H1 (cell line): ENCODE results near the gene RERE. TPM values are rescaled to one million over a fixed set of nuclear protein-coding genes. Genes with fewer than 3 reads are reported as not detected.

ENCODE experiments used
- CTCF ChIA-PET: fragments of 300-600 bp; sonication (Branson Sonifier 250); formaldehyde crosslinking; loops from one replicate; lab custom pipeline; 2021; ENCODE audit not compliant: partially characterized antibody; lab: Charles Lee
- POLR2A ChIA-PET: fragments of 300-600 bp; sonication (Branson Sonifier 250); formaldehyde crosslinking; loops from one replicate; lab custom pipeline; 2021; ENCODE audit warnings: inconsistent platforms; ENCODE audit not compliant: partially characterized antibody; lab: Charles Lee
- DNase-seq, 2 experiments: peaks; one replicate each; pipeline versions ENCODE4 v3.0.0 to v3.0.0-alpha.2; 2010 to 2022; ENCODE audit warnings: low spot score in 2 of 2, low read depth in 1 of 2, mixed read lengths in 1 of 2
- FAIRE-seq: peaks from 2 replicates; lab custom pipeline; 2011; peaks lifted over from hg19 to GRCh38; lab: Jason Lieb, UNC
- H2AFZ ChIP-seq: 2 replicates; pipeline ENCODE4 v1.8.1; 2012; ENCODE audit warnings: low read length, inconsistent platforms
- H2AK5ac ChIP-seq: 2 replicates; pipeline ENCODE4 v1.6.1; 2013; ENCODE audit warnings: low read depth, low read length
- H2BK120ac ChIP-seq: replicated peaks from 2 replicates; pipeline ENCODE3; 2013; ENCODE audit warnings: low read depth, low read length, inconsistent platforms
- H2BK12ac ChIP-seq: 2 replicates; pipeline ENCODE4 v1.6.1; 2013; ENCODE audit warnings: low read depth, low read length
- H2BK15ac ChIP-seq: 2 replicates; pipeline ENCODE4 v1.6.1; 2013; ENCODE audit warnings: low read length
- H2BK20ac ChIP-seq: 2 replicates; pipeline ENCODE4 v1.6.1; 2013; ENCODE audit warnings: low read length
- H2BK5ac ChIP-seq: 2 replicates; pipeline ENCODE4 v1.6.1; 2013; ENCODE audit warnings: low read depth, low read length
- H3K14ac ChIP-seq: 2 replicates; pipeline ENCODE4 v1.6.1; 2013; ENCODE audit warnings: inconsistent platforms; ENCODE audit not compliant: insufficient read length
- H3K18ac ChIP-seq: 2 replicates; pipeline ENCODE4 v1.6.1; 2013; ENCODE audit warnings: low read length; ENCODE audit errors: extremely low read depth
- H3K23ac ChIP-seq: 2 replicates; pipeline ENCODE4 v1.6.1; 2013; ENCODE audit warnings: inconsistent platforms; ENCODE audit not compliant: insufficient read length
- H3K23me2 ChIP-seq: 2 replicates; pipeline ENCODE4 v1.6.1; 2013; ENCODE audit warnings: low read depth, low read length
- H3K27ac ChIP-seq: 2 replicates; pipeline ENCODE4 v1.6.1; 2011; ENCODE audit warnings: low read depth, low read length, inconsistent platforms
- H3K27me3 ChIP-seq, 4 experiments: replicated peaks in 1 of 4; 1 replicate in 1 of 4; 2 replicates in 3 of 4; pipeline versions ENCODE4 v1.6.1 to v1.8.1; 2011 to 2013; ENCODE audit warnings: low read length in 3 of 4, mild to moderate bottlenecking in 3 of 4, inconsistent platforms in 2 of 4, mixed read lengths in 2 of 4, moderate library complexity in 1 of 4; ENCODE audit not compliant: control insufficient read depth in 3 of 4, insufficient read depth in 3 of 4; ENCODE audit errors: extremely low read depth in 1 of 4
- H3K36me3 ChIP-seq, 4 experiments: 2 replicates each; pipeline versions ENCODE4 v1.6.1 to v1.8.1; 2011 to 2013; ENCODE audit warnings: mild to moderate bottlenecking in 4 of 4, low read length in 3 of 4, moderate library complexity in 2 of 4, control low read depth in 1 of 4, inconsistent platforms in 1 of 4; ENCODE audit not compliant: insufficient read depth in 4 of 4, control insufficient read depth in 2 of 4
- H3K4ac ChIP-seq: replicated peaks from 2 replicates; pipeline ENCODE3; 2013; ENCODE audit warnings: low read length, low read depth, mixed read lengths, inconsistent platforms; ENCODE audit not compliant: insufficient read length
- H3K4me1 ChIP-seq, 4 experiments: replicated peaks in 1 of 4; 1 replicate in 1 of 4; 2 replicates in 3 of 4; pipeline versions ENCODE4 v1.6.1 to v1.8.1; 2011 to 2013; ENCODE audit warnings: low read length in 3 of 4, inconsistent platforms in 2 of 4, mixed read lengths in 1 of 4; ENCODE audit not compliant: insufficient read depth in 4 of 4, control insufficient read depth in 3 of 4
- H3K4me2 ChIP-seq, 2 experiments: 2 replicates each; pipeline versions ENCODE4 v1.6.1 to v1.8.1; 2011 to 2013; ENCODE audit warnings: low read depth in 2 of 2, low read length in 2 of 2, control low read depth in 1 of 2, inconsistent platforms in 1 of 2, mild to moderate bottlenecking in 1 of 2; ENCODE audit not compliant: insufficient read depth in 1 of 2
- H3K4me3 ChIP-seq, 4 experiments: fragments of 200-600, 300-600 bp in 1 of 4; sonication (generic), shearing (Covaris generic), sonication (Bioruptor Twin) in 1 of 4; 2 replicates each; pipeline versions ENCODE4 v1.5.1 to v1.8.1; 2011 to 2016; ENCODE audit warnings: low read length in 4 of 4, low read depth in 3 of 4, control low read depth in 2 of 4, inconsistent platforms in 2 of 4, mild to moderate bottlenecking in 2 of 4, mixed read lengths in 1 of 4, moderate library complexity in 1 of 4; ENCODE audit not compliant: insufficient read depth in 2 of 4; ENCODE audit errors: extremely low read depth in 1 of 4
- H3K56ac ChIP-seq: replicated peaks from 2 replicates; pipeline ENCODE3; 2013; ENCODE audit warnings: low read depth, mild to moderate bottlenecking, mixed read lengths, low read length, inconsistent platforms; ENCODE audit not compliant: insufficient read length
- H3K79me1 ChIP-seq: 2 replicates; pipeline ENCODE4 v1.6.1; 2013; ENCODE audit warnings: low read depth, low read length, control low read depth
- H3K79me2 ChIP-seq, 2 experiments: 2 replicates each; pipeline versions ENCODE4 v1.6.1 to v1.8.1; 2012 to 2013; ENCODE audit warnings: low read length in 2 of 2, mild to moderate bottlenecking in 2 of 2, inconsistent platforms in 1 of 2; ENCODE audit not compliant: insufficient read depth in 2 of 2, control insufficient read depth in 1 of 2
- H3K9ac ChIP-seq, 4 experiments: replicated peaks in 1 of 4; 1 replicate in 1 of 4; 2 replicates in 3 of 4; pipeline versions ENCODE4 v1.6.1 to v1.8.1; 2011 to 2013; ENCODE audit warnings: low read depth in 3 of 4, low read length in 3 of 4, control low read depth in 2 of 4, mild to moderate bottlenecking in 2 of 4, moderate library complexity in 2 of 4, inconsistent platforms in 1 of 4; ENCODE audit errors: extremely low read depth in 1 of 4
- H3K9me3 ChIP-seq, 2 experiments: 2 replicates each; pipeline versions ENCODE4 v1.6.1 to v1.8.1; 2012 to 2013; ENCODE audit warnings: mild to moderate bottlenecking in 2 of 2, moderate library complexity in 2 of 2, control low read depth in 1 of 2, inconsistent platforms in 1 of 2, low read depth in 1 of 2, low read length in 1 of 2, mixed read lengths in 1 of 2; ENCODE audit not compliant: insufficient read depth in 2 of 2
- H4K20me1 ChIP-seq, 2 experiments: replicated peaks in 1 of 2; 2 replicates each; pipeline versions ENCODE3 to v1.8.1; 2011 to 2013; ENCODE audit warnings: inconsistent platforms in 2 of 2, low read length in 2 of 2, mild to moderate bottlenecking in 1 of 2; ENCODE audit not compliant: insufficient read depth in 2 of 2, control insufficient read depth in 1 of 2
- H4K5ac ChIP-seq: 2 replicates; pipeline ENCODE4 v1.6.1; 2013; ENCODE audit warnings: low read length, low read depth, mixed read lengths, inconsistent platforms; ENCODE audit not compliant: insufficient read length
- H4K8ac ChIP-seq: 2 replicates; pipeline ENCODE4 v1.8.0; 2013; ENCODE audit warnings: mild to moderate bottlenecking, moderate library complexity, low read length, inconsistent platforms; ENCODE audit not compliant: insufficient read depth; ENCODE audit errors: extremely low read depth
- H4K91ac ChIP-seq: replicated peaks from 2 replicates; pipeline ENCODE3; 2013; ENCODE audit warnings: low read length, mixed read lengths, inconsistent platforms; ENCODE audit not compliant: insufficient read length
- MAX ChIP-seq: IDR thresholded peaks from 2 replicates; pipeline ENCODE4 v1.6.1; 2012; ENCODE audit warnings: inconsistent platforms
- TAF1 ChIP-seq: IDR thresholded peaks from 2 replicates; pipeline ENCODE4 v1.6.1; 2011; ENCODE audit warnings: mild to moderate bottlenecking, low read depth, low read length
- WGBS, 2 experiments: shearing (Covaris generic) in 1 of 2; methylation state at CpG; one replicate each; pipeline versions ENCODE4 v1.1.6 to v1.1.7; 2013 to 2015; ENCODE audit warnings: low lambda C conversion rate in 2 of 2, mixed read lengths in 2 of 2, inconsistent platforms in 1 of 2, low coverage in 1 of 2, missing lambda C conversion rate in 1 of 2; ENCODE audit not compliant: insufficient replicate concordance in 2 of 2, insufficient coverage in 1 of 2, insufficient read length in 1 of 2; ENCODE audit errors: extremely low coverage in 1 of 2, missing lambda C conversion rate in 1 of 2; 5-methylcytosine and 5-hydroxymethylcytosine counted together
- polyA plus RNA-seq, 7 experiments: library from polyadenylated mRNA; depleted of rRNA in 3 of 7; stranded (reverse) in 5 of 7; unstranded in 2 of 7; fragments of >200 nt in 5 of 7; fragments of 200-250 nt in 2 of 7; gene quantifications; 1 replicate in 5 of 7; 2 replicates in 1 of 7; 4 replicates in 1 of 7; pipeline versions ENCODE4 v1.2.1 to v1.2.3, GENCODE V29; 2011 to 2013; ENCODE audit warnings: missing spikeins in 2 of 7, mixed read lengths in 2 of 7
- total RNA-seq: library from RNA; stranded (reverse); fragmentation: NEBNext Ultra II Directional; extraction: Animal tissue kit (Norgen Biotek cat#: 25700); gene quantifications from 2 replicates; pipeline ENCODE4 v1.2.1, GENCODE V29; 2021

Gene RERE
- total and polyA plus RNA-seq, 2 of the 8 experiments (the other 6 are each of a cell fraction or from before 2014, with no cell fraction given) = 15.3 to 142 TPM

- no peaks in the 10 kb centered on the region for H3K36me3 ChIP-seq
- H3K4me3 ChIP-seq = no peak overlapping the region
- H3K79me1 ChIP-seq = no peaks in the 10 kb centered on the region
- no peak overlapping the region for H4K5ac ChIP-seq
- H3K9ac ChIP-seq = no peak overlapping the region
- no peak overlapping the region for H3K23ac ChIP-seq
- H2AK5ac ChIP-seq = no peak overlapping the region; the same call in 1 of the 2 replicates
- peak overlapping the region; percentile 10; the same call in 1 of the 2 replicates for H2BK15ac ChIP-seq
- H3K27ac ChIP-seq = no peak overlapping the region
- H3K27me3 ChIP-seq = no peaks in the 10 kb centered on the region
- no peak overlapping the region for H3K4me2 ChIP-seq
- H2BK20ac ChIP-seq = no peak overlapping the region
- TF ChIP-seq MAX (no peak), TAF1 (no peak)
- H2BK5ac ChIP-seq = no peak overlapping the region
- H2BK120ac ChIP-seq = no peak overlapping the region
- no peak overlapping the region for H3K14ac ChIP-seq
- no peak overlapping the region for H4K91ac ChIP-seq
- WGBS, 2 experiments = 84% methylated on average over 15 of the region's 15 CpGs; no CpG with 5 or more reads in 1 of the 2 experiments
- FAIRE-seq (no peak), DNase-seq (no peak)
- H4K20me1 ChIP-seq = peaks cover 2 to 6% of the 10 kb centered on the region in 2 experiments
- H3K23me2 ChIP-seq = peaks cover 9% of the 10 kb centered on the region; the same call in 1 of the 2 replicates
- no peak overlapping the region for H2AFZ ChIP-seq
- H3K18ac ChIP-seq = no peak overlapping the region
- CTCF ChIA-PET = interaction anchor here (0.8 to 7.6 kb wide), 13 partner anchors 11 to 373 kb away, joined by 3 to 73 read pairs (median 4); partner anchors contain the start of gene SLC45A1
- POLR2A ChIA-PET = interaction anchor here (1.1 to 1.4 kb wide), 5 partner anchors 17 to 309 kb away, joined by 3 read pairs; partner anchors contain the start of gene SLC45A1
- no peaks in the 10 kb centered on the region for H3K9me3 ChIP-seq
- peaks cover 0 to 11% (median 3%) of the 10 kb centered on the region in 4 experiments; a peak in 5 of 7 replicates for H3K4me1 ChIP-seq
- no peak overlapping the region for H2BK12ac ChIP-seq
- H3K79me2 ChIP-seq = no peaks in the 10 kb centered on the region
- H4K8ac ChIP-seq = no peak overlapping the region
- no peak overlapping the region for H3K56ac ChIP-seq
- H3K4ac ChIP-seq = no peak overlapping the region
These were observed 469.8 kb downstream of the RERE start for GRCh38 chr1:8347635-8348034.
